ENCODE measurements around the gene COBL.

Gene COBL

GRCh38 chr7:51325261-51325676, 8.7 kb upstream of the COBL start:
- Histone ChIP-seq H3K27ac (ENCODE audit: low read length) (no peak overlapping the region), H3K36me3 (ENCODE audit: control insufficient read depth in 2 of 2, insufficient read depth in 2 of 2, low read length in 2 of 2) (no peaks in the 10 kb centered on the region), H3K27me3 (ENCODE audit: control insufficient read depth in 1 of 2, insufficient read depth in 2 of 2, low read length in 2 of 2) (no peaks in the 10 kb centered on the region), H3K4me3 (ENCODE audit: low read length in 2 of 2) (no peak overlapping the region), H3K9me3 (ENCODE audit: control insufficient read depth in 2 of 2, low read length in 2 of 2) (no peaks in the 10 kb centered on the region), H3K9ac (ENCODE audit: low read length in 2 of 2) (no peak overlapping the region), H3K4me1 (ENCODE audit: control insufficient read depth, insufficient read depth, low read length) (no peaks in the 10 kb centered on the region)

- H3K9ac ChIP-seq (ENCODE audit: low read length in 2 of 2) = no peak overlapping the region
- H3K4me1 ChIP-seq (ENCODE audit: control insufficient read depth, insufficient read depth, low read length) = no peaks in the 10 kb centered on the region
- no peaks in the 10 kb centered on the region for H3K36me3 ChIP-seq (ENCODE audit: control insufficient read depth in 2 of 2, insufficient read depth in 2 of 2, low read length in 2 of 2)
- no peaks in the 10 kb centered on the region for H3K27me3 ChIP-seq (ENCODE audit: control insufficient read depth in 1 of 2, insufficient read depth in 2 of 2, low read length in 2 of 2)
- no peak overlapping the region for H3K4me3 ChIP-seq (ENCODE audit: low read length in 2 of 2)
- H3K27ac ChIP-seq (ENCODE audit: low read length) = no peak overlapping the region
- no peaks in the 10 kb centered on the region for H3K9me3 ChIP-seq (ENCODE audit: control insufficient read depth in 2 of 2, low read length in 2 of 2)
Observed at GRCh38 chr7:51324206-51324898, 7.7 kb upstream of the COBL start.

GRCh38 chr7:51321961-51322515, 5.4 kb upstream of the COBL start:
- H3K9ac ChIP-seq (ENCODE audit: low read length in 2 of 2) = no peak overlapping the region
- H3K27me3 ChIP-seq (ENCODE audit: control insufficient read depth in 1 of 2, insufficient read depth in 2 of 2, low read length in 2 of 2) = peaks cover 0 to 3% of the 10 kb centered on the region in 2 donors
- no peaks in the 10 kb centered on the region for H3K9me3 ChIP-seq (ENCODE audit: control insufficient read depth in 2 of 2, low read length in 2 of 2)
- no peak overlapping the region for H3K27ac ChIP-seq (ENCODE audit: low read length)
- H3K4me3 ChIP-seq (ENCODE audit: low read length in 2 of 2) = no peak overlapping the region
- peaks cover 5% of the 10 kb centered on the region for H3K4me1 ChIP-seq (ENCODE audit: control insufficient read depth, insufficient read depth, low read length)
- H3K36me3 ChIP-seq (ENCODE audit: control insufficient read depth in 2 of 2, insufficient read depth in 2 of 2, low read length in 2 of 2) = no peaks in the 10 kb centered on the region

GRCh38 chr7:51318886-51319579, 2.4 kb upstream of the COBL start:
- Histone ChIP-seq H3K4me1 (ENCODE audit: control insufficient read depth, insufficient read depth, low read length) (peaks cover 18% of the 10 kb centered on the region), H3K27me3 (ENCODE audit: control insufficient read depth in 1 of 2, insufficient read depth in 2 of 2, low read length in 2 of 2) (peaks cover 0 to 3% of the 10 kb centered on the region in 2 donors), H3K9me3 (ENCODE audit: control insufficient read depth in 2 of 2, low read length in 2 of 2) (no peaks in the 10 kb centered on the region), H3K36me3 (ENCODE audit: control insufficient read depth in 2 of 2, insufficient read depth in 2 of 2, low read length in 2 of 2) (no peaks in the 10 kb centered on the region), H3K9ac (ENCODE audit: low read length in 2 of 2) (no peak overlapping the region), H3K4me3 (ENCODE audit: low read length in 2 of 2) (no peak overlapping the region), H3K27ac (ENCODE audit: low read length) (no peak overlapping the region)

DNA sequence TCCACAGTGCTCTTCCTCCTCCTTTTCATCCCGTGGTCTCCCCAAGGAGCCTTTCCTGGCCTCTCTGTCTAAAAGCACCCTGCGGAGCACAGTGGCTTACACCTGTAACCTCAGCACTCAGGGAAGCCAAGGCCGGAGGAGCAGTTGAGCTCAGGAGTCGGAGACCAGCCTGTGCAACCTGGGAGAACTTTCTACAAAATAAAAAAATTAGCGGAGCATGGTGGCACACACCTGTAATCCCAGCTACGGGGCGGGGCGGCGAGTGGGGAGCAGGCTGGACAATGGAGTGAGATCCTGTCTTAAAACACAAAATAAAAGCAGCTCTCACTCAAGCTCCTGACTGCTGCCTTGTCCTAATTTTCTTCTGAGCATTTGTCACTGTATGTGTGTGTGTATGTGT, 1.4 kb upstream of the COBL start:
- Histone ChIP-seq H3K4me1 (ENCODE audit: control insufficient read depth, insufficient read depth, low read length) (peaks cover 18% of the 10 kb centered on the region), H3K36me3 (ENCODE audit: control insufficient read depth in 2 of 2, insufficient read depth in 2 of 2, low read length in 2 of 2) (no peaks in the 10 kb centered on the region), H3K27ac (ENCODE audit: low read length) (no peak overlapping the region), H3K9ac (ENCODE audit: low read length in 2 of 2) (no peak overlapping the region), H3K4me3 (ENCODE audit: low read length in 2 of 2) (no peak overlapping the region), H3K9me3 (ENCODE audit: control insufficient read depth in 2 of 2, low read length in 2 of 2) (no peaks in the 10 kb centered on the region), H3K27me3 (ENCODE audit: control insufficient read depth in 1 of 2, insufficient read depth in 2 of 2, low read length in 2 of 2) (peaks cover 0 to 3% of the 10 kb centered on the region in 2 donors)

DNA sequence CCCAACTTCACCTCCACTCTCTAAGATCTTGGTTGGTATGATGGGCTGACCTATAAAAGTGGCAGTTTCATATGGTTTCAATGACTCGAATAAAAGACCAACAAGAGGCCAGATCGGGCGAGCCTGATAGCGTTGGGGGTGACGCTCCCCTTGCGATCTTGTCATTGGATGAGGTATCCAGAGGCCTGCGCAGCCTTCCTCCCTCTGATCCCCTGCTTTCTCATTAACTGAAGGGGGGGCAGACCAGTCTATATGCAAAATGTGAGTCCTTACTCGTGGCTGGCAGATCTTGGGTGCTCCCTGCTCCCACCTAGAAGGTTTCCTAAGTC, 937 bp upstream of the COBL start:
- Histone ChIP-seq H3K36me3 (ENCODE audit: control insufficient read depth in 2 of 2, insufficient read depth in 2 of 2, low read length in 2 of 2) (no peaks in the 10 kb centered on the region), H3K27ac (ENCODE audit: low read length) (no peak overlapping the region), H3K4me1 (ENCODE audit: control insufficient read depth, insufficient read depth, low read length) (peaks cover 20% of the 10 kb centered on the region), H3K9ac (ENCODE audit: low read length in 2 of 2) (no peak overlapping the region), H3K27me3 (ENCODE audit: control insufficient read depth in 1 of 2, insufficient read depth in 2 of 2, low read length in 2 of 2) (peaks cover 0 to 3% of the 10 kb centered on the region in 2 donors), H3K4me3 (ENCODE audit: low read length in 2 of 2) (no peak overlapping the region), H3K9me3 (ENCODE audit: control insufficient read depth in 2 of 2, low read length in 2 of 2) (no peaks in the 10 kb centered on the region)

- H3K4me3 ChIP-seq (ENCODE audit: low read length in 2 of 2) = peak overlapping the region; percentile 84 to 90
- H3K4me1 ChIP-seq (ENCODE audit: control insufficient read depth, insufficient read depth, low read length) = peaks cover 22% of the 10 kb centered on the region
- peak overlapping the region; percentile 60 for H3K27ac ChIP-seq (ENCODE audit: low read length)
- H3K9me3 ChIP-seq (ENCODE audit: control insufficient read depth in 2 of 2, low read length in 2 of 2) = no peaks in the 10 kb centered on the region
- peaks cover 0 to 3% of the 10 kb centered on the region in 2 donors for H3K27me3 ChIP-seq (ENCODE audit: control insufficient read depth in 1 of 2, insufficient read depth in 2 of 2, low read length in 2 of 2)
- no peaks in the 10 kb centered on the region for H3K36me3 ChIP-seq (ENCODE audit: control insufficient read depth in 2 of 2, insufficient read depth in 2 of 2, low read length in 2 of 2)
- H3K9ac ChIP-seq (ENCODE audit: low read length in 2 of 2) = peak overlapping the region; percentile 72 to 78
Observed at GRCh38 chr7:51316262-51316665, 345 bp downstream of the COBL start.

DNA sequence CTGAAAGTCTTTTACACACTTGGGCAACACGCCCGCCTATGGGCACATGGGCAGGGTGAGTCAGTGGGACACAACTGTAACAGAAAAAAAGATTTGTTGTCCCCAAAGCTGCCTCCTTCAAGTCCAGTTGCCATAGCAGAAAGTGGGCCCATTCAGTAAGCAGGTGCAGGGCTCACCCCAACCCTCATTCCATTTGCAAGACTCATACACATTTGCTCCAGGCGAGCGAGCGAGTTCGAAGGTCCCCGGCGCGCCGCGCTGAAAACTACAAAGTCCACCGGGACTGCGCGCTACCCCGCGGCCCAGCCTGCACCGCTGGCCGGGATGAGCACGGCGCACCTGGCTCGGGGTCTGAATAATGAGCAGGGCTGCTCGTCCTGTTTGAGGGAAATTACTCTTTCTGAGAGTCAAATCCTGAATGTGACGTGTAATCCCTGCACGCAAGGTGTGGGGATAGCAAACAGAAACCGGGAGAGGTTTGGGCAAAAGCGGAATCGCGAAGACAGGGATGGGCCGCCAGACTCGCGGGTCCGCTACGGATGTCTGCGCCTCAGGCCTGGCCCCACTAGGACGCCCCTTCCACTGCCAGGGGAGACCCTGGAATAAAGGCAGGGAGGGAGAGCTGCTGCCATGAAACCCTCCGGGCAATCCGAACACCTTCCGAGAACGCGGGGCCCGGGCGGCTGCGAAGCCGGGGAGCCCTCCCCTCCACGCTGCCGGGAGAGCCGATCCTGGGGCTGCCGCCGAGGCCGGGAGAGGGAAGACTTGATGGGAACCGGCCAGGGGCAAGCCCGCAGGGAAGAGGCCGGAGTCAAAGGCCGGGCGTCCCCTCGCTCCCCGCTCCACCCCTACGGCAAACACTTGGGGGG, 982 bp downstream of the COBL start:
- H3K27ac ChIP-seq (ENCODE audit: low read length) = peak overlapping the region; percentile 60
- H3K9ac ChIP-seq (ENCODE audit: low read length in 2 of 2) = peak overlapping the region; percentile 72 to 78
- H3K36me3 ChIP-seq (ENCODE audit: control insufficient read depth in 2 of 2, insufficient read depth in 2 of 2, low read length in 2 of 2) = no peaks in the 10 kb centered on the region
- peaks cover 22% of the 10 kb centered on the region for H3K4me1 ChIP-seq (ENCODE audit: control insufficient read depth, insufficient read depth, low read length)
- no peaks in the 10 kb centered on the region for H3K9me3 ChIP-seq (ENCODE audit: control insufficient read depth in 2 of 2, low read length in 2 of 2)
- H3K4me3 ChIP-seq (ENCODE audit: low read length in 2 of 2) = peak overlapping the region; percentile 84 to 90
- peaks cover 0 to 3% of the 10 kb centered on the region in 2 donors for H3K27me3 ChIP-seq (ENCODE audit: control insufficient read depth in 1 of 2, insufficient read depth in 2 of 2, low read length in 2 of 2)

- Histone ChIP-seq H3K4me1 (ENCODE audit: control insufficient read depth, insufficient read depth, low read length) (peaks cover 24% of the 10 kb centered on the region), H3K36me3 (ENCODE audit: control insufficient read depth in 2 of 2, insufficient read depth in 2 of 2, low read length in 2 of 2) (no peaks in the 10 kb centered on the region), H3K27me3 (ENCODE audit: control insufficient read depth in 1 of 2, insufficient read depth in 2 of 2, low read length in 2 of 2) (peaks cover 0 to 3% of the 10 kb centered on the region in 2 donors), H3K27ac (ENCODE audit: low read length) (peak overlapping the region; percentile 60), H3K9ac (ENCODE audit: low read length in 2 of 2) (peak overlapping the region; percentile 6 to 78), H3K9me3 (ENCODE audit: control insufficient read depth in 2 of 2, low read length in 2 of 2) (no peaks in the 10 kb centered on the region), H3K4me3 (ENCODE audit: low read length in 2 of 2) (peak overlapping the region; percentile 84 to 90)
Observed at GRCh38 chr7:51314726-51315125, 1.9 kb downstream of the COBL start.

- Histone ChIP-seq H3K9me3 (ENCODE audit: control insufficient read depth in 2 of 2, low read length in 2 of 2) (no peaks in the 10 kb centered on the region), H3K4me1 (ENCODE audit: control insufficient read depth, insufficient read depth, low read length) (peaks cover 31% of the 10 kb centered on the region), H3K4me3 (ENCODE audit: low read length in 2 of 2) (no peak overlapping the region), H3K9ac (ENCODE audit: low read length in 2 of 2) (peak overlapping the region; percentile 21 to 31), H3K27me3 (ENCODE audit: control insufficient read depth in 1 of 2, insufficient read depth in 2 of 2, low read length in 2 of 2) (peaks cover 0 to 3% of the 10 kb centered on the region in 2 donors), H3K36me3 (ENCODE audit: control insufficient read depth in 2 of 2, insufficient read depth in 2 of 2, low read length in 2 of 2) (no peaks in the 10 kb centered on the region), H3K27ac (ENCODE audit: low read length) (peak overlapping the region; percentile 60)
Observed at GRCh38 chr7:51313738-51314425, 2.7 kb downstream of the COBL start.
